NCI-H460 (cell line): ENCODE measurements around the gene AGMO. TPM values are rescaled to one million over a fixed set of nuclear protein-coding genes. Genes with fewer than 3 reads are reported as not detected.

Experiments used
- DNase-seq: peaks from one replicate; pipeline ENCODE4 v3.0.0-alpha.2; 2016; ENCODE audit warnings: low read depth; ENCODE audit errors: extremely low read depth
- total RNA-seq: library from RNA; depleted of rRNA; stranded (reverse); fragments of >200 nt; shearing (Covaris generic); gene quantifications from 2 replicates; pipeline ENCODE4 v1.2.3, GENCODE V29; 2014

Gene AGMO
- total RNA-seq, 1 experiment from 2014 or later: 0.17 TPM

DNA sequence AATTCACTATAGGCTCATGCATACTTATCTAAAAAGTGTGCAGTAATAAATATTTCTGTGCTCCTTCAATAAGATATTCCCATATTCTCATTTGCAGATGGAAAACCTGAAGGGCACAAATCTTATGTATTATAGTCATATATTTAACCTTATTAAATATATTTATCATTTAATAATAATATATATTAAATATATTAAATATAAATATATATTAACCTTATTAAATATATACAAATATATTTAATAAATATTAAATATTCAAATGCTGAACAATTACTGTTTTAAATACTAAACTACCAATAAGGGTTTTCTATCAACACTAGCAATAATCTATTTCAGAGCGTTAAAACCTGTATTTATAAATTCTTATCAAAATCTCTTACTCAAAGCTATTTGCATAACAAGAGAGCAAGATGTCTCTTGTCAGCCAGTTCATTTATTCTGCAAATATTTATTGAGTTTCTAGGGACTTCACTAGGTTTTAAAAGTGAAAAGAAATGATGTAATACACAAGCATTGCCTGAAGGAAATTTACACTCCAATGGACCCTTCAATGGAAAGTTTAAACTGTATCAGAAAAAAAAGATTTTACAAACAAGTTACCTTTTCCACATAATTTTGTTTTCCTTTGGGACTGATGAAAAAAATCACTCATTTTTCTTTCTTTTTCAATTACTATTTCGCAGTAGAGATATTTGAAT lies 159.2 kb downstream of the AGMO start:
- DNase-seq: no peak

GRCh38 chr7:15400440-15400839 lies 161.4 kb downstream of the AGMO start:
- no peak for DNase-seq

- no peak for DNase-seq
Measured at GRCh38 chr7:15399441-15399840, 162.4 kb downstream of the AGMO start.

DNA sequence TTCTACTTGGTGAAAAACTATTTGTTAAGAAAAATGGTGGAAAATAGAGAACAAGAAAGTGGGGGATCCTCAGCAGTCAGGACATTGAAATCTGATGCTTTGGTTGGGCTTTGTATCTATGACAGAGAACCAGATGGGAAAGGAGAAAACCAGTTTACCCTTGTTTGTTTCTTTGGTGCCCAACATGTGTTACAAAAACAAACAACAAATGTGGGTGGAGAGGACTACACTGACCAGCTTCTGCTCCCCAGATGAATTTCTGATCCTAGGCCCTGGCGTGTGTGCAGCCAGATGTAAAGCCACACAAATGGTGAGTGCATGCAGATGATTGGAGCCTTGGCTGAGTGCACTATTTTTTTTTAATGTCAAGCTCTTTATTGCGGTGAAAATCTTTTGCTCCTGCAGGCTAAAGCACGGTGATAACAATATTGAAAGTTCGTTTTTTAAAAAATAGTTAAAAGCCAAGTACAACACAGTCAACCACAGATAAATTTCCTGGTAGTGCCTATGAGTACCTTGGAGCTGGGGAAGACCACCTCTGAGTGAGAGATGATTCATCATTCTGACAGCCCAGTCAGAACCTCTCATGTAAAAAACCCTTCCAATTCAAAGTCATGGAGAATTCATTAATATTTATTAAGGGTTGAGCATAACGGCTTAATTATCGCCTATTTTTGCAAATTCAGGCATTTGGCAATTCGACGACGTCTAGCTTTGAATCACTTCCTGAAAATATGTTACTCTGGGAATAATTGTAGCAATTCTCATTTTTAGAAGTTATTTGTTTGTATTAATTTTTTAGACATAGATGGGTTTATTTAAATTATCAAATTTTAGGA lies 163.7 kb downstream of the AGMO start:
- DNase-seq: no peak

GRCh38 chr7:15397159-15397550 lies 164.7 kb downstream of the AGMO start:
- DNase-seq: no peak

- DNase-seq: no peak
Measured at GRCh38 chr7:15396210-15397158, 165.3 kb downstream of the AGMO start.

DNA sequence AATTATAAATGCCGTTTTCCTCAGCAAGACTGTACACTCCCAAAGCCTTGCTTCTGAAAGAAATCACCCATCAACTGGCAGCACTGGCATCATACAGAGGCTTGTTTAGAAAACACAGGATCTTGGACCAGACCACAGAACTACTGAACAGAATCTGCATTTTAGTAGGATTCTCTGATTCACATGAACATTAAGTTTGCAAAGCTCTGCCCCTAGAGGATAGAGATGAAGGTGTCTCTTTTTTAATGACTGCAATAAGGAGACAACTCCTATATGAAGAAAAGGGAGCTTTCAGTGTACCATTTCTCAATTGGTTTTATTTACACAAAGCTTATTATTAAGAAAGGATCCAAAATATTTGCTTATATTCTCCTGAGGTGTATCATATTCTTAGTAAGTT lies 172.7 kb downstream of the AGMO start:
- no peak for DNase-seq

GRCh38 chr7:15378494-15379145 lies 183.2 kb downstream of the AGMO start:
- DNase-seq: no peak

- DNase-seq: no peak
Measured at GRCh38 chr7:15376600-15376999, 185.2 kb downstream of the AGMO start.

GRCh38 chr7:15370441-15370840 lies 191.4 kb downstream of the AGMO start:
- DNase-seq: no peak

DNA sequence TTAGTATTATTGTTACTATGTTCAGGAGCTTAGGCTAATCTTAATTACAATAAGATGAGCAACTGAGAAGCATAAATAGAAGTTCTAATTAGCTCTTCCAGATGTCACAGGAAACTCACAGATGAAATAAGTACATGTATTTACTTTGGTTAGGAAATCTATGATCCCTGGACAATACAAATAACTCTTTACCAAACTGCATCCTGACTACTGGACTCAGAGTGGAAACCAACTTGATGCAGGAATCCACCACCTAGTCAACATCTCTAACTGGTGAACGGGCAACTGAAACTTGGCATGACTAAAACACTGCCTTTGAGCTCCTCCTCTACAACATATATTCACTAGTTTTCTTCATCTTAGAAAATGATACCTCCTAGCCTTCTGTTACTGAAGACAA lies 193.2 kb downstream of the AGMO start:
- no peak for DNase-seq

DNA sequence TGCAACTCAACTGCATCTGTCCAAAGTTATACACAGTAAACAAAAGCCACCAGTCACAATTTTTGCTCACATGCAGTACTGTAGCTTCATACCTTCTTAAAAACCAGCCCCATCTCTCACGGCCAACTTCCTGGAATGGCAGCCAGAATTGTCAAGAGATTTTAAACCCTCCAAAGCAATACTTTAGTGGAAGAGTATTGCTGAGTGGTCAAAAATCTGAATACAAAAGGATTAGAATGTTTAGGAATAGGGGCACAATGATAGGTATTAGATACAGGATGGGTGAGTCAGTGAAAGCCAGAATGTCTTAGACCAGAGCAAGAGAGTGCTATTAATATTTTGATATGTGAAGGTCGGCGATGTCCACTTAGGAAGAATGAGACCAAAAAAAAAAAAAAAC lies 193.9 kb downstream of the AGMO start:
- no peak for DNase-seq

DNA sequence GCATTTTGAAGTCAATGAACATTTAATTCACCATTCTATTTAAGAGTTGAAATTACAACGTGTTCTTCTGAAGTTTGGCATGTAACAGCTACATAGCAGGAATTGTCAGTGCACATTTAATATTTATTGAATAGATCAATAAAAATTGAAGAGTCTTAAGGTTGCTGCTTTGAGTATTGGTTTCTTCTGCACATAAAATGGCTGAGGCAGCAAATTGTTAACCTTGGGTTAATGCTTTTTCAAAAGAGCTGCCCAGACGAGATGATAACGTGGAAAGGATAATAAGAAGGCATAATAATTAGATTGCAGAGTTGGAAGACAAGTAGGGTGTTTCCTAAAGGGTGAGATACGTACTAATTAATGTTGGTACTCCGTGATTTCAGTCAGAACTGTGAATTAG lies 203.7 kb downstream of the AGMO start:
- no peak for DNase-seq

DNA sequence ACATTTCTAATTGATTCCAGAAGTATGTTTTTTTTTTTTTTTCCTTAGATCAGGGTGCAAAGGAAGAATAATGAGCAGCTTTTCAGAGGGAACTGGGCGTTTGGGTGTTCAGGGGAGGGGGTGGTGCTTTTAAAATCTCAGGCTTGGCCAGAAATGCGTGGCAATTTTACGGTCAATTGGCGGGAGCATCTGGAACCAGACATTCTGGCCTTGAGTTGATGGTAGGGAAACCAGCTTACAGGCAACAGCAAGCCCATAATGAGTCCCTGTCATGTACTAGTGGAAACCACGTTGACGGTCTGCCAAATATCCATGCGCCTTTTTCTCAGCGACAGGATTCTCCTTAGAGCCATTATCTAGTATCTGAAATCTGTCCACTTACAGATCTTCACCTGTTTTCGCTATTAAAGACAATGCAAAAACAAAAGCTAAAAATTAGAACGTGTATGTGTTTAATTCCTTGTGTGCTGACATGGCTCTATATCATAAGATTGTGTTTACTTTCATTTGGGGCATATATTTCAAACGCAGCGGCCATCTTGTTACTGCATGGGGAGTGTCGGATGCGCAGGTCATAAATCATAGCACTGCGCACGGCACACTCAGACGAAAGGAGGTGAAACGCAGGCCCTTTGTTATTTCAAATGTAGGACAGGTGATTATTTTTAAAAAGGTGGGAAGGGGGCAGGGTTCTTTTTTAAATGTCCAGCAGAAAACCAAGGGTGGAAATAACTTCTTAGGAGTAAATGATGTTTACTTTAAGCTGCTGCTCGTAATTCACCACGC lies 209.2 kb downstream of the AGMO start:
- no peak for DNase-seq

GRCh38 chr7:15345216-15345615 lies 216.6 kb downstream of the AGMO start:
- DNase-seq: no peak

GRCh38 chr7:15341817-15342216 lies 220.0 kb downstream of the AGMO start:
- no peak for DNase-seq

DNA sequence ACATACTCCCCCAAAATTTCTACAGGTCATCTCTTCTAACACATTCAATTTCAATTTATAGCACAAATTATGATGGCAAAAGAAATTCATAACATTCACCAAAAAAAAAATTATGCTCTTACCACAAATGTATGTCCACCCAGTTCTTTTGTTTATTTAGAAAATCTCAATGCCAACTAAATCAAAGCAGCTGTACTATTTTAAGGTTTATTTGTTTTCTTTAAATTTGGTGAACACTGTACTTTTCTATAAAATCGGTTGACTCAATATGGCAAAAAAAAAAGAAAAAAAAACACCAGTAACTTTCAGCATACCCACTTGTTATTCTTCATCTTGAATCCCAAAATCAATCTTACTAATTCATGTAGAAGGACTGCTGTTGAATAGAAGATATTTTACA lies 225.7 kb downstream of the AGMO start:
- DNase-seq: no peak

DNA sequence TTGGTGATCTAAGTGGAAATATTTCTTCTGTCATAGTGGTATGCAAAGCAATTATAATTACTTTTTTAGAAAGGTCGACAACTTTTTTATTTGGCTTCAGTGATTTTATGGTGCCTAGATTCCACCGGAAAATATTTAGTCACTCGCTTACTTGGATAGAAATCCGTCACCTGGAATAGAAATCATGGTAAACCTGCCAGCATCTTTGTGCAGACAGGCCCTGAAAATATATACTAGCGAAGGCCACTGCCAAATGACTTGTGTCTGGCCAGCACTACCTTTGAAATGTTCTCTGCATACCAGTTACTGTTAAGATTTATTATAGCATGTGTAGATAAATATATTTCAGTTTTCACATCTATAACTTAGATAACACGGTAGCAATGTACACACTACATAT lies 226.4 kb downstream of the AGMO start:
- DNase-seq: no peak

DNA sequence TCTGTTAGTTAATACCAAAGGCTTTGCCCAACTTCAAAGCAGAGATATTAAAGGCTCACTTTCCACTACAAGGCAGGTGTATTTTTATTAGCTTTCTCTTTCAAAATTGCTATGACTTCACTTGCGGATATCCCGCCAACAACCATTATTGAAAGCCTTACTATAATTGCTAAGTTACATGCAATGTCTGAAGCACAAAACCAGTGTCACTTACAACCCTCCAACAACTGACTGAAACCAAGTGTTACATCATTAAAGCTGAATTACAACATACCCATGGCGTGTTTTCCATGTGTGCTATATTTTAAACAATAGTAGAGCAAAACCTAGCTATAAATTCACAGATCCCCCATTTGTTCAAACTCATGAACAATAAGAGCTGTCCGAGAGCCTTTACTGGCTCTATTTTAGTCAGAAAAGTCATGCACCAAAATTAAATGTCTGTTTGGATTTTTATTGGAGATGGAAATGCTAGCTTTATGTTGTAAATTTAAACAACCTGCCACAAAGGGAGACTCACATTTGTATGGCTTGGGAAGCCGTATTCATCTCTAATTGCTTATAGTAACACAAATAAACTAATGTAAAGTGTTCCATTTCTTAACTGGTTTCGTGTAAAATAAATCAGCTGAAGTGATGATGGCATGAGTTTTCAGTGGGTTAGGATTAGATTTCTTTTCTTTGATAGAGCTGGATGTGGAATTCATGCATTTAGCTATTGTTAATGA lies 227.1 kb downstream of the AGMO start:
- no peak for DNase-seq
